HG02943 (cell line): ENCODE results near the gene IGFBP1.
"Not testable (repeated sequence)": the region's sequence is repeated elsewhere in the genome, so short reads cannot be mapped to it uniquely, and the experiment has no call there.

Experiments used
- ATAC-seq: cut with Tn5 transposase; IDR thresholded peaks from one replicate; pipeline ENCODE4 v1.9.1; 2021; ENCODE audit warnings: mild to moderate bottlenecking, low read depth, moderate library complexity; ENCODE audit not compliant: unreplicated experiment

The IGFBP1 gene

DNA sequence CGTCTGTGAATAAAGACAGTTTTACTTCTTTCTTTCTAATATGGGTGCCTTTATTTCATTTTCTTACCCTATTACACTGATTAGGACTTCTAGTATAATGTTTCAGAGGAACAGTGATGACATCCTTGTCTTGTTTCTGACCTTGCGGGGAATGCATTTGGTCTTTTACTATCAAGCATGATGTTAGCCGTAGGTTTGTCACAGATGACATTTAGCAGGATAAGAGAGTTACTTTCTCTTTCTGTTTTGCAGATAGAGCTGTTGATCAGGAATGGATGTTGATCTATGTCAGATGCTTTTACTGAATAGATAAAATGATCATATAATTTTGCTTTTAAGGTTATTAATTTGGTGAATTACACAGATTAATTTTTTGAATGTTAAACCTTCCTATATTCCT, 39.4 kb downstream of the IGFBP1 start:
- ATAC-seq = no peak

DNA sequence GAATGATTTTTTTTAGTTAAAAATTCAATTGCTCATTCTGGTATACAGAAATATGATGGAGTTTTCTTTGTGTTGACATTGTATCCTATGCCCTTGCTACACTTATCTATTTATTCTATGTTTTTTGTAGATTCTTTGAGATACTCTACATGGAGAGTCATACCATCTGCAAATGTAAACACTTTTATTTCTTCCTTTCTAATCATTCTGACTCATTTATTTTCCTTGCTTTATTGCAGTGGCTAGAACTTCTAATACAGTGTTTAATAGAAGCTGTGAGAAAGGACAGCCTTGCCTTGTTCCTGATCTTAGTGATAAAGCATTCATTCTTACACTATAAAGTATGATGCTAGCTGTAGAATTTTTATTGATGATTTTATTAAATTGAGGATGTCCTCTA, 42.7 kb downstream of the IGFBP1 start:
- no peak for ATAC-seq

DNA sequence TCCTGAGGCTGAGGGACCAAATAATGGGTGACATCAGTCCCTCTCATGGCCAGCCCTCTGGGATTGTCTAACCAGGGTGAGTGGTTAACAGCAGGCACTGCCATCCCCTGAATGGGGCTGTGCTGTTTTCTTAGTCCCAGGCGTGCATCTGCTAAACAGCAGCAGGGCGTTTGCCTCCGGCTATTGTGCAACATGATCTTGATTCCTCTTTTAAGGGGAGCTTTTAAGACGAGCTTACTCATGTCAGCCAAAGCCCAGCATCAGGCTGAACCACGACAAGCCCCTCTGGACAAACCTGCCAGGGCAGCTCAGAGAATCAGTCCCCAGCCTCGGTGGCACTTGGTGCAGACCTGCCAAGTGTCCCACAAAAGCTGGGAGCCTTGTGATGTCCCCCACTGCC, 49.0 kb downstream of the IGFBP1 start:
- no peak for ATAC-seq

DNA sequence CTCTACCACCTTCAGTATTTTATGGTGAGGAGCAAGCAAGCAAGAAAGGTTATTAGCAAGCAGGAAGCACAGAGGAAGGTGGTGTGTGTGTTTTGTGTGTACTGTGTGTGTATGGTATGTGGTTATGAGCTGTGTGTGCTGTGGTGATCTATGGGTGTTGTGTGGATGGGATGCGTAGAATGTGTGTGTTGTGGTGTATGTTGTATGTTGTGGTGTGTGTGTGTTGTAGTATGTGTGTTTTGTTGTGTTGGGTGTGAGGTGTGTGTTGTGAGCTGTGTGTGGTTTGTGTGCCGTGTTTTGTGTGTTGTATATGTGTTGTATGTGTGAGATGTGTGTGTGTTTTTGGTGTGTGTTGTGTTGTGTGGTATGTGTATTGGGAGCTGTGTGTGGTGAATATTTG, 49.6 kb downstream of the IGFBP1 start:
- no peak for ATAC-seq

DNA sequence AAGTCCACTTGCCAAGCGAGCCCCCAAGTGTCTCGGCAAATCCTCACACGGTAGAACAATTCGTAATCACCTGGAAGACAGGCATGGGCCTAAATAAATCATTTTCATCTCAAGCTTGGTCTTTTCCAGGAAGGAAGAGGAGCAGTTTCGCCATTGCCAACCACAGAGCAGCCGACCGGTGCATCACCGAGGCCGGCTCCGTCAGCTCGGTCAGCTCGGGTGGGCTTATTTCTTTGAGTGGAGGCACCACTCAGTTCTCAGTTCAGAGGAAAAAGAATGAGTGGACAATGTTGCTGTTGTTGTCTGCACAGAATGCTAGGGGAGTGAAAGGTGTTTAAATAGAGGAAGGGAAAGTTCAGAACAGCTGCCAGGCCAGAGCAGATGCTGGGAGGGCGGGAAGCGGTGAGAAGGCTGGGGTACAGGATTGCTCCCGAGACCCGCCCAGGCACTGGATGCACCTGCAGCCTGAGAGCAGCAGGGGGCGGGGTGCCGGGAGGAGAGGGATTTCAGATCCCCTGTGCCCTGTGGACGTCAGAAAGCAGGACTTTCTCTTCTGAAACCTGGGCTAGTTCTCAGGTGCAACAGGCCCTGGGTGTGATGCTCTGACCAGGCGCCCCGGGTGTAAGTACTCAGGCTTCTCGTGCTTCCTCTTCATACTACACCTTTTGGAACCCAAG, 50.5 kb downstream of the IGFBP1 start:
- no peak for ATAC-seq

DNA sequence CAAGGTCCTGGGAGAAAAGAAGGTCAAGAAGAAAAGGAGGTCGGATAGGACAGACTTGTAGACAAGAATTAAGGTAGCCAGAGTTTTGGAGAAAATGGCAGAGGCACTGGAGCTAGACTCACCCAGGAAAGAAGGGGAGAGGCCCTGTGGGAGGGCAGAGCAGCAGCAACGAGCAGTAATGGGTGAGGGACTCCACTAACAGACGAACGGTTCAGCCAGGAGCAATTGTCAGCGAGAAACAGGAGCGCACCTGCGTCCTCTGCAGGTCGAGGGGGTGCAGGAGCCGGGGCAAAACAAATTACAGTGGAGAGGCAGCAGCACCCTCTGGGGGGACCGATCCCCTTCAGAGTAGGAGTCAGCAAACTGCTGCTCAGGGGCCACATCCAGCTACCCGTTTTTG, 51.3 kb downstream of the IGFBP1 start:
- ATAC-seq = no peak

DNA sequence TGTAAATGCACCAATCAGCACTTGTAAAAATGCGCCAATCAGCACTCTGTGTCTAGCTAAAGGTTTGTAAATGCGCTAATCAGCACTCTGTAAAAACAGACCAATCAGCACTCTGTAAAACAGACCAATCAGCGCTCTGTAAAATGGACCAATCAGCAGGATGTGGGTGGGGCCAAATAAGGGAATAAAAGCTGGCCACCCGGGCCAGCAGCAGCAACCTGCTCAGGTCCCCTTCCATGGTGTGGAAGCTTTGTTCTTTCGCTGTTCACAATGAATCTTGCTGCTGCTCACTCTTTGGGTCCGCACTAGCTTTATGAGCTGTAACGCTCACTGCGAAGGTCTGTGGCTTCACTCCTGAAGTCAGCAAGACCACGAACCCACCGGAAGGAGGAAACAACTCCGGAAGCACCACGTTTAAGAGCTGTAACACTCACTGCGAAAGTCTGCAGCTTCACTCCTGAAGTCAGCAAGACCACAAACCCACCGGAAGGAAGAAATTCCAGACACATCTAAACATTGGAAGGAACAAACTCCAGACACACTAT, 52.0 kb downstream of the IGFBP1 start:
- ATAC-seq = not testable (repeated sequence)

DNA sequence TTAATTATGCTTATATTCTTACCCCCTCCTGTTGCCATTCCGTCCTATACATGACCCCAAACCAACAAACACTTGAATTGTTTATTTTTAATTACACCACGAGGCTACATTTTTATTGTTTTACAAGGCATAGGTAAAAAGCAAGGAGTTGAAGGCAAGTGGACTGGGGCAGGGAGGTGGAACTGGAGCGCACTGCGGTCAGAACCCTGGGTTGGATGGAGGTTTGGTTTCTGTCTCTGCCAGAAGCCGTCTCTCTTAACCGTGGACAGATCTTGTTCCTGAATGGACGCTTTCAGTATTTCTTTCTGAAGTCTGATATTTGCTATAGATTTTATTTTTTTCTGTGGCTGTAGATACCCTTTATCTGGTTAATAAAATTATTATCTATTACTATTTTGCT, 52.7 kb downstream of the IGFBP1 start:
- no peak for ATAC-seq
